GM12878 (cell line): ENCODE data around the gene ACACA.
A peak's percentile ranks its signal among the peaks of the same experiment; 100 is the strongest.

ENCODE experiments used
- SUPT20H ChIP-seq: IDR thresholded peaks from 2 replicates; pipeline ENCODE4 v1.6.1; 2011; ENCODE audit warnings: low read depth, mild to moderate bottlenecking, low read length, moderate library complexity, borderline replicate concordance; ENCODE audit not compliant: control insufficient read depth
- TF ChIP-seq, protein P1 (sequence below), 3 experiments: IDR thresholded peaks in 2 of 3; conservative IDR thresholded peaks in 1 of 3; 2 replicates each; pipeline ENCODE4 v1.5.1; 2011; ENCODE audit warnings: low read depth in 3 of 3, low read length in 3 of 3, mild to moderate bottlenecking in 3 of 3, control low read depth in 2 of 3, moderate library complexity in 2 of 3, inconsistent platforms in 1 of 3, mixed read lengths in 1 of 3; ENCODE audit not compliant: control insufficient read depth in 2 of 3, insufficient read depth in 1 of 3; ENCODE audit errors: extremely low read depth in 1 of 3

- TF ChIP-seq, protein P1, sequence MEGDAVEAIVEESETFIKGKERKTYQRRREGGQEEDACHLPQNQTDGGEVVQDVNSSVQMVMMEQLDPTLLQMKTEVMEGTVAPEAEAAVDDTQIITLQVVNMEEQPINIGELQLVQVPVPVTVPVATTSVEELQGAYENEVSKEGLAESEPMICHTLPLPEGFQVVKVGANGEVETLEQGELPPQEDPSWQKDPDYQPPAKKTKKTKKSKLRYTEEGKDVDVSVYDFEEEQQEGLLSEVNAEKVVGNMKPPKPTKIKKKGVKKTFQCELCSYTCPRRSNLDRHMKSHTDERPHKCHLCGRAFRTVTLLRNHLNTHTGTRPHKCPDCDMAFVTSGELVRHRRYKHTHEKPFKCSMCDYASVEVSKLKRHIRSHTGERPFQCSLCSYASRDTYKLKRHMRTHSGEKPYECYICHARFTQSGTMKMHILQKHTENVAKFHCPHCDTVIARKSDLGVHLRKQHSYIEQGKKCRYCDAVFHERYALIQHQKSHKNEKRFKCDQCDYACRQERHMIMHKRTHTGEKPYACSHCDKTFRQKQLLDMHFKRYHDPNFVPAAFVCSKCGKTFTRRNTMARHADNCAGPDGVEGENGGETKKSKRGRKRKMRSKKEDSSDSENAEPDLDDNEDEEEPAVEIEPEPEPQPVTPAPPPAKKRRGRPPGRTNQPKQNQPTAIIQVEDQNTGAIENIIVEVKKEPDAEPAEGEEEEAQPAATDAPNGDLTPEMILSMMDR (IDR thresholded peaks at IDR 0.05 in 2 of 3, conservative IDR thresholded peaks at IDR 0.05 in 1 of 3; ENCODE audit: control insufficient read depth in 2 of 3, extremely low read depth in 1 of 3, insufficient read depth in 1 of 3, low read depth in 3 of 3, low read length in 3 of 3), result peak; percentile 45 to 72 (median 45); a peak in 4 of 6 replicates
- no peak for TF ChIP-seq SUPT20H
Observed at GRCh38 chr17:37220607-37220953, 186.1 kb downstream of the ACACA start.
